Skeletal muscle cell (primary cell): Measurements from ENCODE around the gene OASL.
A peak's percentile ranks its signal among the peaks of the same experiment; 100 is the strongest.

Source experiments
- DNase-seq: peaks from one replicate; pipeline ENCODE4 v3.0.0-alpha.2; 2010; ENCODE audit warnings: low read depth
- H3K4me3 ChIP-seq: 2 replicates; pipeline ENCODE4 v1.5.1; 2011; ENCODE audit warnings: low read depth, mild to moderate bottlenecking, control low read depth, low read length, moderate library complexity

OASL gene

GRCh38 chr12:120977531-120978295 lies 61.3 kb downstream of the OASL start:
- no peak overlapping the region for H3K4me3 ChIP-seq
- DNase-seq = no peak

GRCh38 chr12:120972870-120973543 lies 66.0 kb downstream of the OASL start:
- no peak overlapping the region for H3K4me3 ChIP-seq
- no peak for DNase-seq

- no peak overlapping the region for H3K4me3 ChIP-seq
- peak; percentile 15 for DNase-seq
Measured at GRCh38 chr12:120971299-120972180, 67.5 kb downstream of the OASL start.

- DNase-seq = no peak
- H3K4me3 ChIP-seq = no peak overlapping the region
Measured at GRCh38 chr12:120970310-120970709, 68.7 kb downstream of the OASL start.
